HEK293T (cell line): Measurements from ENCODE around the gene BLCAP.

Experiments
- BHLHE40 ChIP-seq: fragments of 450-650 bp; IDR thresholded peaks from 2 replicates; pipeline ENCODE4 v1.6.1; 2016; ENCODE audit warnings: mild to moderate bottlenecking, moderate library complexity, borderline replicate concordance
- FOXA1 ChIP-seq: fragments of 450-650 bp; IDR thresholded peaks from 2 replicates; pipeline ENCODE4 v1.6.1; 2016; ENCODE audit warnings: mild to moderate bottlenecking
- FOXK2 ChIP-seq: fragments of 450-650 bp; IDR thresholded peaks from 2 replicates; pipeline ENCODE4 v1.6.1; 2016; ENCODE audit warnings: mild to moderate bottlenecking
- LEF1 ChIP-seq: fragments of 450-650 bp; IDR thresholded peaks from 2 replicates; pipeline ENCODE4 v1.6.1; 2017; ENCODE audit warnings: mild to moderate bottlenecking, borderline replicate concordance
- SUZ12 ChIP-seq: fragments of 450-650 bp; IDR thresholded peaks from 2 replicates; pipeline ENCODE4 v1.6.1; 2016; ENCODE audit warnings: mild to moderate bottlenecking
- TARDBP ChIP-seq: fragments of 450-650 bp; IDR thresholded peaks from 2 replicates; pipeline ENCODE4 v1.6.1; 2016
- ZNF384 ChIP-seq: fragments of 450-650 bp; IDR thresholded peaks from 2 replicates; pipeline ENCODE4 v1.6.1; 2016

DNA sequence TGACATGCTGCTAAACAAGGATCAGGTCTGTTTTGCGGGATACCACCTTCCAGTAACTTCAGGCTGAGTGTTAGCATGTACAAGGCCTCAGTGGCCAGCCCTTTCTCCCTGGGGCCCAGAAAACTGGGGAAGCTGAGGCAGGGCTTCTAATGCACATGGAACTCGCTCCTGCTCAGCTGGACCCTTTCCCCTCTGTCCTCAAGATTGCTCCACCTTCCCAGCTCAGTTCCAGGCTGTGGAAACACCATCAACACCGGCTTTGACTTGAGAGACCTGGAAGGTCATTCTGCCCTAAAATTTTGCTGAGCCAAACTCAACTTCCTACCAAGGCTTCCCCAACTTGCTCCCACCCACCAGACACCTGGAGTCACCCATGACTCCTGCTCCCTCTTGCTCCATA is 4.2 kb upstream of the BLCAP start:
- no peak for TF ChIP-seq TARDBP
- no peak for TF ChIP-seq FOXA1
- no peak for TF ChIP-seq ZNF384
- TF ChIP-seq SUZ12 = no peak
- TF ChIP-seq FOXK2 = no peak
- TF ChIP-seq BHLHE40 = no peak
- TF ChIP-seq LEF1 = no peak
